NCI-H2196 (cell line): ENCODE measurements around the gene WDR45B.

Source experiments
- DNase-seq: peaks from one replicate; lab custom pipeline; 2025; ENCODE audit not compliant: unreplicated experiment; lab: John Stamatoyannopoulos, UW

WDR45B gene

GRCh38 chr17:82677353-82677925, 29.2 kb upstream of the WDR45B start:
- no peak for DNase-seq

- no peak for DNase-seq
These were observed 27.4 kb upstream of the WDR45B start for GRCh38 chr17:82675476-82676245.

DNA sequence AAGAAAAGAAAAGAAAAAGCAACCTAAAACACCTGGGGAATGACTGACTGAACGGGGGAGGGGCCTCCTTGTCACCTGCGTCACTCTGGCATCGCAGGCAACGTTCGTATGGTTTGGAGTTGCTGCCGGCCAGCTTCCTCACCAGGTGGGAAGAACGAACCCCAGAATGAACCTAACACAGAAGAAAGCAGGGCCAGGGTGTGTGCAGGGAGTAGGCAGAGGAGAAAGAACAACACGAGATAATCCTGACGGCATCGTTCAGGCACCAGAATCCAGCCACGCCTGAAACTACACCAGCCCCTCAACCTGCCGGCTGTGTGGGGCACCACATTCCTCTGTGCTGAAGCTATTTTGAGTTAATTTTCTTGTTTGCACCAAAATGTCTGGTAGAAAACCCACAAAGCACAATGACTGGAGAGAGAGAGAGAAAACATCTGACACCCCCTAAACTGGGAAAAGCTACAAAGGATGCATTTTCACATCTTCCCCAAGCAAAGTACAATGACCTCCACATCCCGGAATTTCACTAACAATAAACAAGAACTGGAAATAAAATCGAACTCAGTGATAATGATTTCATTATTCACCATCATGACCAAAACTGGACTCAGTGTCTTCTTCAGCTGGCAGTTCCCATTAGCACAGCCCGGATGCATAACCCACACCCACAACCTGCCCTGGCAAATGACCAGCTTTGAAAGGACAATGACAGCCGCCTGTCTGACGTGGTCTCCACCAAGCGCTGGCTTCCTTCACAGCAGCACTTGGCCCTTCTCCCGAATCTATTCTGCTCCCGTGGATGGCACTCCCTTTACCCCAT, 26.6 kb upstream of the WDR45B start:
- no peak for DNase-seq

- DNase-seq: no peak
These were observed 22.6 kb upstream of the WDR45B start for GRCh38 chr17:82670661-82671450.

DNA sequence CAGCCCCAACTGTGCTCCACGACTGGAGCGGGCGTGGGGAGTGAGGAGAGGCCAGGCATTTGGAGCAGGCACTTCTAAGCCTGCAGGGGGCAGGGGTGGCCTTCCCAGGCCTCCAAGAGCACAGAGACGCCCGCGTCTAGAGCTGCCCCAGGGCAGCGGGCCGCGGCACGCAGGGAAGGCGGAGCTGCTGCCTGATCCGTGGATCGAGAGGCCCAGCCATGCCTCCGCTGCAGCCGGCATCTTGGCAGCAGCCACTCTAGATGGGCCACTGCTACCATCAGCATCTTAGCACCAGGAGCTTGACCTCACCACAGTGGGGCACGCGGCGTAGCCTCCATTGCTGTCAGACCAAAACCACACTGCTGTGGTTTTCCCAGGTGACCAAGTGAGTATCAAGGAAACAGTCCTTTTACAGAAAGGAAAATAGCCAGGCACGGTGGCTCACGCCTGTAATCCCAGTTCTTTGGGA, 20.4 kb upstream of the WDR45B start:
- no peak for DNase-seq

- DNase-seq: no peak
These were observed 19.9 kb upstream of the WDR45B start for GRCh38 chr17:82668024-82668630.

- DNase-seq: no peak
These were observed 19.4 kb upstream of the WDR45B start for GRCh38 chr17:82667668-82668000.

GRCh38 chr17:82666931-82667667, 18.9 kb upstream of the WDR45B start:
- DNase-seq: no peak

- DNase-seq: no peak
These were observed 17.6 kb upstream of the WDR45B start for GRCh38 chr17:82665891-82666290.

DNA sequence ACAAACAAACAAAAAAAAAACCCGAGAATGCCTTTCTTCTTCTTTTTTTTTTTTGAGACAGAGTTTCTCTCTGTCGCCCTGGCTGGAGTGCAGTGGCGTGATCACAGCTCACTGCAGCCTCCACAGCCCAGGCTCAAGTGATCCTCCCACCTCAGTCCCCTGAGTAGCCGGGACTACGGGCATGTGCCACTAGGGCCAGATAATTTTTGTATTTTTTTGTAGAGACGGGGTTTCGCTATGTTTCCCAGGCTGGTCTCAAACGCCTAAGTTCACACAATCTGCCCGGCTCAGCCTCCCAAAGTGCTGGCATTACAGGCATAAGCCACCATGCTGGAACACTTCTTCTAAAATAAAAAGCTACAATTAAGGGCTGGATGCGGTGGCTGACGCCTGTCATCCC, 17.0 kb upstream of the WDR45B start:
- DNase-seq: no peak

- no peak for DNase-seq
These were observed 16.5 kb upstream of the WDR45B start for GRCh38 chr17:82664701-82665182.

DNA sequence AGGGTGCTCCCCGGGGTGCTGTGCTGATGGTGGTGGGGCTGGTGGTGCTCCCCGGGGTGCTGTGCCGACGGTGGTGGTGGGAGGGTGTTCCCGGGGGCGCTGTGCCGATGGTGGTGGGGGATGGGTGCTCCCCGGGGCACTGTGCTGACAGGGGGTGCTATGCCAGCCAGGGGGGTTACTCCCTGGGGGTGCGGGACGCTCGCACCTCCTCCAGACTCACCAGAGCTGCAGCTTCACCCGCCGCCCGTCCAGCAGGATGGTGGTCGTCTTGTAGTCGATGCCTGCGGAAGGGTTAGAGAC, 16.0 kb upstream of the WDR45B start:
- no peak for DNase-seq

DNA sequence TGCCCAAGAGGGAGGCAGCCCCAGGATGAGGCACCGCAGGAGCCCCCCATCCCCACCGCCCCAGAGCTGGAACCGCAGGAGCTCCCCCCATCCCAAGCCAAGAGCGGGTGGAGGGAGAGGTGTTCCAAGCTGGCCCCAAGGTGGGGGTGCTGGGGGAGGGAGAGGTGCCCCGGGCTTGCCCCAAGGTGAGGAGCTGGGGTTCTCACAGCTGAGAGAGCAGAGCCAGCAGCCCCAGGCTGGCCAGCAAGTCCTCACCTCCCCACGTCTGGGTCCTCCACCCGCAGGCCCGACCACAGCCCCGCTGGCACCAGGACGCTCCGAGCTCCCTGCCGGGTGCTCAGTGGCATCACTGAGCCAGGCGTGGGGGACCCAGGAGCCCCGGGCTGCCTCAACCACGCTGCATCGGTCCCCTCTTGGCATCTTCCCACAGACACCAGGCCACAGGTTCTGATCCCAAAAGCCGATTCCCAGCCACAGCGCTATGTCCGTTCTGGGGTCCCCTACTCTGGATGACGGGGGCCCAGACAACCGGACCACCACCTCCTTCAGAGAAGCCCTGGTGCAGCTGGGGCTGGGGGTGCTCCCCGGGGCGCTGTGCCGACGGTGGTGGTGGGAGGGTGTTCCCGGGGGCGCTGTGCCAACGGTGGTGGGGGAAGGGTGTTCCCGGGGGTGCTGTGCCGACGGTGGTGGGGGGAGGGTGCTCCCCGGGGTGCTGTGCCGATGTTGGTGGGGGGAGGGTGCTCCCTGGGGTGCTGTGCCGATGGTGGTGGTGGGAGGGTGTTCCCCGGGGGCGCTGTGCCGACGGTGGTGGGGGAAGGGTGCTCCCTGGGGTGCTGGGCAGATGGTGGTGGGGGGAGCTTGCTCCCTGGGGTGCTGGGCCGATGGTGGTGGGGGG, 15.4 kb upstream of the WDR45B start:
- DNase-seq: no peak

GRCh38 chr17:82662711-82663261, 14.5 kb upstream of the WDR45B start:
- DNase-seq: no peak

DNA sequence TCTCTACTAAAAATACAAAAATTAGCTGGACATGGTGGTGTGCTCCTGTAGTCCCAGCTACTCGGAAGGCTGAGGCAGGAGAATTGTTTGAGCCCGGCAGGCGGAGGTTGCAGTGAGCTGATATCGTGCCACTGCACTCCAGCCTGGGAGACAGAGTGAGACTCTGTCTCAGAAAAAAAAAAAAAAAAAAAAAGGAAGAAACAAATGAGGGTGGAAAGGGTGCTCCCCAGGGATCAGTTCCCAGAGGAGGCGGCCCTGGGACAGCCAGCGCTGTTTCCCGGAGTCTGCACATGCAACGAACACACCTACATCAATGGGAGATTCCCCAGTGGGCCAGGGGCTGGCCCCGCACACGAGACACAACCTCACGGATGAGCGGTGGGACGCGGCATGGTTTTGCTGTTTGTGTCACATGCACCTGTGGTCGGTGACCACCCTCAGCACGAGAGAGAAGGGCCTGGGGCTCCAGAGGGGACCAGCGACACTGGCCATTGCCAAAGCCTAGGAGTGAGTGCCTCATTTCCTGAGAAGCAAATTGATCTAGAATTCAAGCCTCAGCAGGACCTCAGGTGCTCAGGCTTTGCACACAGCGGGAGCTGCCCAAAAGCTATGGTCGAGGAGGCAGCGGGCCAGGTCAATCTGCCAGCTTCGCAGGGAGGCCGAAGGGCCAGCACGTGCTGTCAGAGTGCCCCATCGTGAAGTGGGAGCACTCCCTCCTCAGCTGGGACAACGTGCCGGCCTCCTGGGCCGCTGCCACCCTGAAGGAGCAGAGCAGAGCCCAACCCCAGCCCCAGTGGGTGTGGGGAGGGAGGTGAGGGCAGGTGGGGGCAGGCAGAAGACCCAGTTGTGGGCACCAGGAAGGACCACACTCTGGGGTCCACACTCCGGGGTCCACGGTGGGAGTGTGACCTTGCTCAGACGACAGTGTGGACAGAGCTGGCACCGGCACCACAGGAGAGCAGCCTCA, 13.8 kb upstream of the WDR45B start:
- no peak for DNase-seq

DNA sequence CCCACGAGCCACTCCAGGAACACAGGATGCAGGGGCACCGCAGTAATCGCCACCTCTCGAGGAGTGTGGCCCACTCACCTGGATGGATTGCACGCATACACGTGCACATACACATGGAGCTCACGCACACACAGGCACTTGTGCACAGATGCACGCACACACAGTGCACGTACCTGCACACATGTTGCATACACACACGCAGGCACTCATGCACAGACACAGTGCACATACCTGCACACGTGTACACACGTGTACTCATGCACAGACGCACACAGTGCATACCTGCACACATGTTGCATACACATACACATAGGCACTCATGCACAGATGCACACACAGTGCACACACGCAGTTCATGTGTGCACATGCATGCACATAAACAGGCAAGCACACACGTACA, 11.6 kb upstream of the WDR45B start:
- DNase-seq: no peak

- DNase-seq: no peak
These were observed 10.7 kb upstream of the WDR45B start for GRCh38 chr17:82658796-82659452.
